ENCODE results near the gene AGAP3. TPM values are rescaled to one million over a fixed set of nuclear protein-coding genes. Genes with fewer than 3 reads are reported as not detected.

The AGAP3 gene
- total RNA-seq, 2 donors from 2014 or later = 29.8 to 42.1 TPM

- no peak overlapping the region for H3K27ac ChIP-seq
- H3K4me3 ChIP-seq = no peak overlapping the region
- TF ChIP-seq, protein P1, sequence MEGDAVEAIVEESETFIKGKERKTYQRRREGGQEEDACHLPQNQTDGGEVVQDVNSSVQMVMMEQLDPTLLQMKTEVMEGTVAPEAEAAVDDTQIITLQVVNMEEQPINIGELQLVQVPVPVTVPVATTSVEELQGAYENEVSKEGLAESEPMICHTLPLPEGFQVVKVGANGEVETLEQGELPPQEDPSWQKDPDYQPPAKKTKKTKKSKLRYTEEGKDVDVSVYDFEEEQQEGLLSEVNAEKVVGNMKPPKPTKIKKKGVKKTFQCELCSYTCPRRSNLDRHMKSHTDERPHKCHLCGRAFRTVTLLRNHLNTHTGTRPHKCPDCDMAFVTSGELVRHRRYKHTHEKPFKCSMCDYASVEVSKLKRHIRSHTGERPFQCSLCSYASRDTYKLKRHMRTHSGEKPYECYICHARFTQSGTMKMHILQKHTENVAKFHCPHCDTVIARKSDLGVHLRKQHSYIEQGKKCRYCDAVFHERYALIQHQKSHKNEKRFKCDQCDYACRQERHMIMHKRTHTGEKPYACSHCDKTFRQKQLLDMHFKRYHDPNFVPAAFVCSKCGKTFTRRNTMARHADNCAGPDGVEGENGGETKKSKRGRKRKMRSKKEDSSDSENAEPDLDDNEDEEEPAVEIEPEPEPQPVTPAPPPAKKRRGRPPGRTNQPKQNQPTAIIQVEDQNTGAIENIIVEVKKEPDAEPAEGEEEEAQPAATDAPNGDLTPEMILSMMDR (IDR thresholded peaks at IDR 0.05) = no peak
- H3K9me3 ChIP-seq = no peaks in the 10 kb centered on the region
- peaks cover 0 to 15% of the 10 kb centered on the region in 2 donors for H3K4me1 ChIP-seq
- peaks cover 18% of the 10 kb centered on the region for H3K36me3 ChIP-seq
- DNase-seq (ENCODE audit: low spot score) = no peak
- H3K27me3 ChIP-seq = no peaks in the 10 kb centered on the region
These were observed 60.5 kb downstream of the AGAP3 start for GRCh38 chr7:151146761-151147160.

- no peak for DNase-seq (ENCODE audit: low spot score)
- no peak overlapping the region for H3K27ac ChIP-seq
- H3K9me3 ChIP-seq = no peaks in the 10 kb centered on the region
- TF ChIP-seq, protein P1 (IDR thresholded peaks at IDR 0.05) = no peak
- no peaks in the 10 kb centered on the region for H3K27me3 ChIP-seq
- H3K4me1 ChIP-seq = peaks cover 0 to 1% of the 10 kb centered on the region in 2 donors
- H3K4me3 ChIP-seq = no peak overlapping the region
- peaks cover 4% of the 10 kb centered on the region for H3K36me3 ChIP-seq
These were observed 62.3 kb downstream of the AGAP3 start for GRCh38 chr7:151148319-151149259.

DNA sequence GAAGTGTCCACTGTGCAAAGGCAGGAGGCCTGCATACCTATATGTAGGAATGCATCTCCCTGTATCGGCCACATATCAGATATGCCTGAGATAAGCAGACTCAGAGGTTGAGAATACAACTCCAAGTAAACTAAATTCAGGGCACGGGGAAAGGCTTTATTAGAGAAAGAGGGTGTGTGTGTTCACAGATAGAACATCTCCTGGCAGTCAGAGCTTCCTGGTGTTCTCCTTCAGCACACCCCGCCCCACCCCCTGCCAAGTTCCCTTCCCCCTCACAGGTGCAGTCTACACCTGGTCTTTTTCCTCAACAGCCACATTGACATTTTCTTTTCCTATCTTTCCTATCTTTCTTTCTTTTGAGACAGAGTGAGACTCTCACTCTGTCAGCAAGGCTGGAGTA, 64.1 kb downstream of the AGAP3 start:
- no peak for DNase-seq (ENCODE audit: low spot score)
- H3K9me3 ChIP-seq = no peaks in the 10 kb centered on the region
- no peak overlapping the region for H3K4me3 ChIP-seq
- no peaks in the 10 kb centered on the region for H3K4me1 ChIP-seq
- H3K27ac ChIP-seq = no peak overlapping the region
- TF ChIP-seq, protein P1 (IDR thresholded peaks at IDR 0.05) = no peak
- H3K36me3 ChIP-seq = no peaks in the 10 kb centered on the region
- no peaks in the 10 kb centered on the region for H3K27me3 ChIP-seq

GRCh38 chr7:151152643-151153513, 66.6 kb downstream of the AGAP3 start:
- Histone ChIP-seq H3K36me3 (no peaks in the 10 kb centered on the region), H3K4me1 (no peaks in the 10 kb centered on the region), H3K27ac (no peak overlapping the region), H3K27me3 (no peaks in the 10 kb centered on the region), H3K4me3 (no peak overlapping the region), H3K9me3 (no peaks in the 10 kb centered on the region)
- DNase-seq (ENCODE audit: low spot score) = no peak
- TF ChIP-seq, protein P1 (IDR thresholded peaks at IDR 0.05) = no peak

DNA sequence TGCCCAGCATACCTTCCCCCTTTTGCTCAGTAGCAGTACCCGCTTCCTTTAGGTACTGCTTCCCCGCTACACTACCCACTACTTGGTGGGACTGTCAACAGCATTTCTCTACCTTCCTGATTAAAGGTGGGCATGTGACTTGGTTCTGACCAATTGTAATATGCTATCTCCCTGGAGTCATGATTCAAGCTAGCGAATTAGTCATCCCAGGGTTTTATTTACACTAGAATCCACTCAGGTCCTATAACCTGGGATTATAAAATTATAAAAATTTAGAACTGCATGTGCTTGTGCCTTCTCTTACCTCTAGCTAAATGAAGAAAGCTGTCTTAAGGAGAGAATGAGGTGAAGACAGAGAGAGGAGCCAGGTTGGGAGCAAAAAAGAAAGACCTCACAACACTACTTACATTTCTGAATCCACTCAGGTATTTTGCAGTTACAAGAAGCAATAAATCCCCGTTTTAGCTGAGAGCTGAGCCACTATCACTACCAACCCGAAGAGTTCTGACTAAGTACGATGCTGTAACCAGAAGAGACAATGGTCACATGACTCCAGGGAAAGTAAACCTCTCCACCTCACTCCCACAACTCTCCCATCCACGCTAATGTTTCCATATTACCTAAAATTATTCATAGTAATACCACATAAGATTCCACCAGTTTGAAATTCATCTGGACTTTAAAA, 71.5 kb downstream of the AGAP3 start:
- no peaks in the 10 kb centered on the region for H3K27me3 ChIP-seq
- no peak for DNase-seq (ENCODE audit: low spot score)

More for the DNA sequence above, 71.5 kb downstream of the AGAP3 start:
- Histone ChIP-seq H3K27ac (no peak overlapping the region), H3K36me3 (no peaks in the 10 kb centered on the region), H3K4me1 (no peaks in the 10 kb centered on the region), H3K9me3 (no peaks in the 10 kb centered on the region), H3K4me3 (no peak overlapping the region)
- TF ChIP-seq, protein P1 (IDR thresholded peaks at IDR 0.05) = no peak

Data from right atrium auricular region (tissue), 2 donors.